BLaER1 treated with 17β-estradiol and CSF1 and Interleukin-3, amounts not matched to agents 10 nM and 100 nM (cell line): ENCODE results near the gene C16orf95.
A peak's percentile ranks its signal among the peaks of the same experiment; 100 is the strongest.
"Not testable (repeated sequence)": the region's sequence is repeated elsewhere in the genome, so short reads cannot be mapped to it uniquely, and the experiment has no call there.

Experiments
- H3K27ac ChIP-seq, 11 experiments: shearing (Covaris generic); formaldehyde crosslinking; 2 replicates each; pipeline ENCODE4 v1.8.1; 2022
- H3K27me3 ChIP-seq, 11 experiments: shearing (Covaris generic); formaldehyde crosslinking; 2 replicates each; pipeline ENCODE4 v1.8.1; 2022
- H3K36me3 ChIP-seq, 11 experiments: shearing (Covaris generic); formaldehyde crosslinking; 2 replicates each; pipeline ENCODE4 v1.8.1; 2022
- H3K4me1 ChIP-seq, 10 experiments: shearing (Covaris generic); formaldehyde crosslinking; 2 replicates each; pipeline ENCODE4 v1.8.1; 2022
- H3K4me2 ChIP-seq, 11 experiments: shearing (Covaris generic); formaldehyde crosslinking; 2 replicates each; pipeline ENCODE4 v1.8.1; 2022
- H3K4me3 ChIP-seq, 10 experiments: shearing (Covaris generic); formaldehyde crosslinking; 2 replicates each; pipeline ENCODE4 v1.8.1; 2022
- H3K9ac ChIP-seq, 11 experiments: shearing (Covaris generic); formaldehyde crosslinking; 2 replicates each; pipeline ENCODE4 v1.8.1; 2022
- H3K9me3 ChIP-seq, 11 experiments: shearing (Covaris generic); formaldehyde crosslinking; replicated peaks in 1 of 11; 2 replicates each; pipeline ENCODE4 v1.8.1; 2022
- H4K20me1 ChIP-seq, 11 experiments: shearing (Covaris generic); formaldehyde crosslinking; 2 replicates each; pipeline ENCODE4 v1.8.1; 2022
- Cebpa-rat ChIP-seq, 11 experiments: shearing (Covaris generic); IDR thresholded peaks; 2 replicates each; pipeline ENCODE4 v1.8.1; 2022

C16orf95 gene

GRCh38 chr16:87344165-87344930 lies 27.2 kb upstream of the C16orf95 start:
- Histone ChIP-seq H3K27me3 (no peaks in the 10 kb centered on the region), H4K20me1 (peaks cover 52 to 97% (median 73%) of the 10 kb centered on the region in 11 experiments; a peak in 21 of 22 replicates), H3K36me3 (peaks cover 72 to 95% (median 85%) of the 10 kb centered on the region in 11 experiments), H3K4me1 (no peaks in the 10 kb centered on the region), H3K9ac (no peak overlapping the region), H3K4me2 (no peak overlapping the region), H3K9me3 (no peaks in the 10 kb centered on the region), H3K4me3 (no peak overlapping the region), H3K27ac (no peak overlapping the region)
- no peak for TF ChIP-seq Cebpa-rat (IDR thresholded peaks at IDR 0.05)

- Histone ChIP-seq H3K9ac (no peak overlapping the region), H3K9me3 (no peaks in the 10 kb centered on the region), H3K27ac (no peak overlapping the region), H3K4me3 (no peak overlapping the region), H3K36me3 (peaks cover 77 to 96% (median 88%) of the 10 kb centered on the region in 11 experiments), H3K27me3 (no peaks in the 10 kb centered on the region), H3K4me2 (no peak overlapping the region), H3K4me1 (peaks cover 0 to 1% (median 0%) of the 10 kb centered on the region in 10 experiments; a peak in 4 of 20 replicates), H4K20me1 (peaks cover 49 to 97% (median 71%) of the 10 kb centered on the region in 11 experiments; a peak in 21 of 22 replicates)
- TF ChIP-seq Cebpa-rat (IDR thresholded peaks at IDR 0.05) = no peak
Observed at GRCh38 chr16:87343753-87344050, 26.5 kb upstream of the C16orf95 start.

GRCh38 chr16:87342978-87343752 lies 26.0 kb upstream of the C16orf95 start:
- no peak overlapping the region for H3K4me2 ChIP-seq
- no peak overlapping the region for H3K9ac ChIP-seq
- H3K4me3 ChIP-seq = no peak overlapping the region
- no peak for TF ChIP-seq Cebpa-rat (IDR thresholded peaks at IDR 0.05)
- peaks cover 77 to 95% (median 85%) of the 10 kb centered on the region in 11 experiments for H3K36me3 ChIP-seq
- H3K27me3 ChIP-seq = no peaks in the 10 kb centered on the region
- H4K20me1 ChIP-seq = peaks cover 45 to 97% (median 68%) of the 10 kb centered on the region in 11 experiments; a peak in 21 of 22 replicates
- no peaks in the 10 kb centered on the region for H3K9me3 ChIP-seq
- H3K27ac ChIP-seq = no peak overlapping the region
- peaks cover 0 to 7% (median 1%) of the 10 kb centered on the region in 10 experiments; a peak in 15 of 20 replicates for H3K4me1 ChIP-seq

- H4K20me1 ChIP-seq = peaks cover 45 to 97% (median 65%) of the 10 kb centered on the region in 11 experiments; a peak in 21 of 22 replicates
Observed at GRCh38 chr16:87342504-87342903, 25.3 kb upstream of the C16orf95 start.

GRCh38 chr16:87340198-87340597 lies 23.0 kb upstream of the C16orf95 start:
- Histone ChIP-seq H3K27me3 (peaks cover 0 to 16% (median 0%) of the 10 kb centered on the region in 11 experiments; a peak in 2 of 22 replicates), H4K20me1 (peaks cover 55 to 99% (median 67%) of the 10 kb centered on the region in 11 experiments), H3K9ac (no peak overlapping the region), H3K36me3 (peaks cover 64 to 82% (median 74%) of the 10 kb centered on the region in 11 experiments), H3K4me1 (peaks cover 12 to 27% (median 24%) of the 10 kb centered on the region in 10 experiments), H3K27ac (no peak overlapping the region), H3K9me3 (no peaks in the 10 kb centered on the region), H3K4me2 (no peak overlapping the region), H3K4me3 (no peak overlapping the region)
- TF ChIP-seq Cebpa-rat (IDR thresholded peaks at IDR 0.05) = no peak

More at GRCh38 chr16:87342504-87342903, 25.3 kb upstream of the C16orf95 start:
- Histone ChIP-seq H3K4me3 (no peak overlapping the region), H3K4me2 (no peak overlapping the region), H3K9ac (no peak overlapping the region), H3K27ac (no peak overlapping the region), H3K27me3 (0 out of 22 replicates have a peak, but pooled peaks cover 0 to 2% (median 0%) of the 10 kb centered on the region in 11 experiments), H3K4me1 (peaks cover 1 to 13% (median 8%) of the 10 kb centered on the region in 10 experiments), H3K36me3 (peaks cover 75 to 89% (median 82%) of the 10 kb centered on the region in 11 experiments), H3K9me3 (no peaks in the 10 kb centered on the region)
- no peak for TF ChIP-seq Cebpa-rat (IDR thresholded peaks at IDR 0.05)

GRCh38 chr16:87339724-87340105 lies 22.5 kb upstream of the C16orf95 start:
- peaks cover 0 to 16% (median 0%) of the 10 kb centered on the region in 11 experiments; a peak in 2 of 22 replicates for H3K27me3 ChIP-seq
- peaks cover 69 to 86% (median 79%) of the 10 kb centered on the region in 11 experiments for H3K36me3 ChIP-seq
- H3K4me2 ChIP-seq, H3K4me3 ChIP-seq, H3K9me3 ChIP-seq, H3K27ac ChIP-seq, H3K9ac ChIP-seq: not testable (repeated sequence)
- H4K20me1 ChIP-seq = peaks cover 55 to 100% (median 69%) of the 10 kb centered on the region in 11 experiments
- peaks cover 12 to 27% (median 24%) of the 10 kb centered on the region in 10 experiments for H3K4me1 ChIP-seq

- no peak overlapping the region for H3K9ac ChIP-seq
- H3K4me3 ChIP-seq = no peak overlapping the region
- TF ChIP-seq Cebpa-rat (IDR thresholded peaks at IDR 0.05) = no peak
- peaks cover 0 to 16% (median 0%) of the 10 kb centered on the region in 11 experiments; a peak in 2 of 22 replicates for H3K27me3 ChIP-seq
- peaks cover 12 to 27% (median 24%) of the 10 kb centered on the region in 10 experiments for H3K4me1 ChIP-seq
- peaks cover 57 to 100% (median 68%) of the 10 kb centered on the region in 11 experiments for H4K20me1 ChIP-seq
- peaks cover 72 to 88% (median 81%) of the 10 kb centered on the region in 11 experiments for H3K36me3 ChIP-seq
- no peaks in the 10 kb centered on the region for H3K9me3 ChIP-seq
- no peak overlapping the region for H3K27ac ChIP-seq
- no peak overlapping the region for H3K4me2 ChIP-seq
Observed at GRCh38 chr16:87339086-87339723, 22.0 kb upstream of the C16orf95 start.

- Histone ChIP-seq H4K20me1 (peaks cover 47 to 98% (median 59%) of the 10 kb centered on the region in 11 experiments), H3K4me2 (peak overlapping the region in 9 of 11 experiments; percentile 65 to 85 (median 75); a peak in 16 of 22 replicates), H3K27ac (no peak overlapping the region), H3K27me3 (peaks cover 0 to 16% (median 0%) of the 10 kb centered on the region in 11 experiments; a peak in 2 of 22 replicates), H3K9ac (no peak overlapping the region), H3K9me3 (no peaks in the 10 kb centered on the region), H3K36me3 (peaks cover 72 to 88% (median 81%) of the 10 kb centered on the region in 11 experiments), H3K4me3 (no peak overlapping the region), H3K4me1 (peaks cover 12 to 27% (median 24%) of the 10 kb centered on the region in 10 experiments)
- no peak for TF ChIP-seq Cebpa-rat (IDR thresholded peaks at IDR 0.05)
Observed at GRCh38 chr16:87338155-87338765, 21.1 kb upstream of the C16orf95 start.
